Keratinocyte (primary cell): ENCODE results near the gene FJX1. TPM values are rescaled to one million over a fixed set of nuclear protein-coding genes. Genes with fewer than 3 reads are reported as not detected.

Source experiments
- DNase-seq: peaks from one replicate; pipeline ENCODE4 v3.0.0-alpha.2; 2011; ENCODE audit warnings: low read depth, missing footprints, low spot score
- FAIRE-seq: peaks from 2 replicates; lab custom pipeline; 2011; peaks lifted over from hg19 to GRCh38; lab: Jason Lieb, UNC
- H2AFZ ChIP-seq: 2 replicates; pipeline ENCODE4 v1.6.0; 2012; ENCODE audit warnings: low read length, control low read depth, inconsistent platforms; ENCODE audit not compliant: control insufficient read depth
- H3K27ac ChIP-seq: 2 replicates; pipeline ENCODE4 v1.5.1; 2011; ENCODE audit warnings: low read length; ENCODE audit not compliant: control insufficient read depth, insufficient read depth
- H3K27me3 ChIP-seq: 3 replicates; pipeline ENCODE4 v1.6.0; 2011; ENCODE audit warnings: low read length; ENCODE audit not compliant: control insufficient read depth, insufficient read depth; ENCODE audit errors: extremely low read depth
- H3K36me3 ChIP-seq, 2 experiments: 2 replicates in 1 of 2; 3 replicates in 1 of 2; pipeline ENCODE4 v1.5.1; 2011; ENCODE audit warnings: low read length in 2 of 2, mild to moderate bottlenecking in 1 of 2; ENCODE audit not compliant: control insufficient read depth in 2 of 2, insufficient read depth in 2 of 2; ENCODE audit errors: extremely low read depth in 1 of 2
- H3K4me1 ChIP-seq: 3 replicates; pipeline ENCODE4 v1.5.1; 2011; ENCODE audit warnings: low read length; ENCODE audit not compliant: control insufficient read depth, insufficient read depth; ENCODE audit errors: extremely low read depth
- H3K4me2 ChIP-seq: 3 replicates; pipeline ENCODE4 v1.6.0; 2011; ENCODE audit warnings: low read depth, low read length; ENCODE audit not compliant: control insufficient read depth, insufficient read depth; ENCODE audit errors: extremely low read depth
- H3K4me3 ChIP-seq, 3 experiments: fragments of 200-600 bp in 1 of 3; sonication (generic) in 1 of 3; 2 replicates in 2 of 3; 3 replicates in 1 of 3; pipeline ENCODE4 v1.5.1; 2011 to 2016; ENCODE audit warnings: low read length in 3 of 3, mild to moderate bottlenecking in 3 of 3, control low read depth in 2 of 3, inconsistent platforms in 1 of 3, low read depth in 1 of 3, mixed read lengths in 1 of 3, mixed run types in 1 of 3, moderate library complexity in 1 of 3; ENCODE audit not compliant: control insufficient read depth in 2 of 3, insufficient read depth in 2 of 3; ENCODE audit errors: extremely low read depth in 1 of 3
- H3K79me2 ChIP-seq: 2 replicates; pipeline ENCODE4 v1.6.0; 2012; ENCODE audit warnings: low read length; ENCODE audit not compliant: control insufficient read depth, insufficient read depth
- H3K9ac ChIP-seq: 3 replicates; pipeline ENCODE4 v1.6.0; 2011; ENCODE audit warnings: low read length; ENCODE audit not compliant: control insufficient read depth, insufficient read depth; ENCODE audit errors: extremely low read depth
- H3K9me1 ChIP-seq: 3 replicates; pipeline ENCODE4 v1.6.0; 2011; ENCODE audit warnings: low read length; ENCODE audit not compliant: control insufficient read depth, insufficient read depth; ENCODE audit errors: extremely low read depth
- H3K9me3 ChIP-seq: 2 replicates; pipeline ENCODE4 v1.5.1; 2012; ENCODE audit warnings: low read depth, low read length; ENCODE audit not compliant: control insufficient read depth
- H4K20me1 ChIP-seq: 3 replicates; pipeline ENCODE4 v1.6.0; 2011; ENCODE audit warnings: low read length; ENCODE audit not compliant: control insufficient read depth, insufficient read depth; ENCODE audit errors: extremely low read depth
- EZH2 ChIP-seq: IDR thresholded peaks from one replicate; pipeline ENCODE4 v1.6.1; 2012; ENCODE audit warnings: inconsistent platforms, mild to moderate bottlenecking, low read length, moderate library complexity
- dilution Hi-C: fragments of 300-500 bp; cut with MboI; formaldehyde crosslinking; loops from one replicate; pipeline ENCODE4 v1.7.0; 2020; ENCODE audit warnings: low sequenced_read_pairs; ENCODE audit not compliant: extremely low pct_ligation_motif_present
- polyA plus RNA-seq, 5 experiments: library from polyadenylated mRNA; depleted of rRNA in 3 of 5; stranded (reverse) in 3 of 5; stranded (forward) in 1 of 5; unstranded in 1 of 5; fragments of >200 nt; gene quantifications; 1 replicate in 1 of 5; 2 replicates in 3 of 5; 3 replicates in 1 of 5; pipeline versions ENCODE4 v1.2.1 to v1.2.3, GENCODE V29; 2011 to 2012; ENCODE audit warnings: missing spikeins in 2 of 5, low read depth in 1 of 5, low replicate concordance in 1 of 5
- TF ChIP-seq, protein P1 (sequence below), 3 experiments: IDR thresholded peaks in 1 of 3; conservative IDR thresholded peaks in 1 of 3; optimal IDR thresholded peaks in 1 of 3; 2 replicates in 2 of 3; 3 replicates in 1 of 3; pipeline versions ENCODE3 to v1.5.1; 2011; ENCODE audit warnings: low read length in 3 of 3, mild to moderate bottlenecking in 3 of 3, moderate library complexity in 2 of 3, control low read depth in 1 of 3, inconsistent platforms in 1 of 3; ENCODE audit not compliant: insufficient read depth in 2 of 3; ENCODE audit errors: extremely low read depth in 1 of 3

Gene FJX1
- polyA plus RNA-seq, 1 donor (not counting 4 experiments of a cell fraction or from before 2014, with no cell fraction given) = 19.7 TPM

DNA sequence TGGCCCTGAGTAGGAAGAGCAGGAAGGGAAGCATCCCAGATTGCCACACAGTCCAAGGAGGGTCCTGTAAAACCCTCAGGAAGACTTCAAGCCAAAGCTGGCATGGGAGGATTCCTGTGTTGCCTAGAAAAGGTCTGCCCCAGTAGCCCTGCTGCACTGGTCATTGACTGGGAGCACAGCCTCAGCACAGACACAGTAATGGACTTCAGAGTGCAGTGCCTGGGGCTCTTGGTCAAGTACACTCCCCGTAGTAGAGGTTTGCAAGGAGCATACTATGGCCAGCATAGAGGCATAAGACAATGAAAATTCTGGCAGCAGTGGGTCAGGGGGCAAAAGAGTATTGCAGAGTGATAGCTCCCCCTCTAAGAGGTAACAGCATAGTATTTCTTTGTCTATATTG lies 36.2 kb upstream of the FJX1 start:
- H3K27me3 ChIP-seq = no peaks in the 10 kb centered on the region
- H3K36me3 ChIP-seq = no peaks in the 10 kb centered on the region
- no peaks in the 10 kb centered on the region for H3K9me1 ChIP-seq
- no peaks in the 10 kb centered on the region for H3K9me3 ChIP-seq
- H3K79me2 ChIP-seq = no peaks in the 10 kb centered on the region
- H4K20me1 ChIP-seq = no peaks in the 10 kb centered on the region
- H3K9ac ChIP-seq = no peak overlapping the region
- H2AFZ ChIP-seq = no peak overlapping the region
- H3K4me3 ChIP-seq = no peak overlapping the region
- DNase-seq (no peak), FAIRE-seq (no peak)
- TF ChIP-seq, protein P1, sequence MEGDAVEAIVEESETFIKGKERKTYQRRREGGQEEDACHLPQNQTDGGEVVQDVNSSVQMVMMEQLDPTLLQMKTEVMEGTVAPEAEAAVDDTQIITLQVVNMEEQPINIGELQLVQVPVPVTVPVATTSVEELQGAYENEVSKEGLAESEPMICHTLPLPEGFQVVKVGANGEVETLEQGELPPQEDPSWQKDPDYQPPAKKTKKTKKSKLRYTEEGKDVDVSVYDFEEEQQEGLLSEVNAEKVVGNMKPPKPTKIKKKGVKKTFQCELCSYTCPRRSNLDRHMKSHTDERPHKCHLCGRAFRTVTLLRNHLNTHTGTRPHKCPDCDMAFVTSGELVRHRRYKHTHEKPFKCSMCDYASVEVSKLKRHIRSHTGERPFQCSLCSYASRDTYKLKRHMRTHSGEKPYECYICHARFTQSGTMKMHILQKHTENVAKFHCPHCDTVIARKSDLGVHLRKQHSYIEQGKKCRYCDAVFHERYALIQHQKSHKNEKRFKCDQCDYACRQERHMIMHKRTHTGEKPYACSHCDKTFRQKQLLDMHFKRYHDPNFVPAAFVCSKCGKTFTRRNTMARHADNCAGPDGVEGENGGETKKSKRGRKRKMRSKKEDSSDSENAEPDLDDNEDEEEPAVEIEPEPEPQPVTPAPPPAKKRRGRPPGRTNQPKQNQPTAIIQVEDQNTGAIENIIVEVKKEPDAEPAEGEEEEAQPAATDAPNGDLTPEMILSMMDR (optimal IDR thresholded peaks at IDR 0.05 in 1 of 3, IDR thresholded peaks at IDR 0.05 in 1 of 3, conservative IDR thresholded peaks at IDR 0.05 in 1 of 3; ENCODE audit: extremely low read depth in 1 of 3, insufficient read depth in 2 of 3, low read length in 3 of 3) = no peak
- TF ChIP-seq EZH2 = no peak
- dilution Hi-C loops = no loop called here
- H3K27ac ChIP-seq = no peak overlapping the region
- H3K4me1 ChIP-seq = peaks cover 50% of the 10 kb centered on the region
- no peak overlapping the region for H3K4me2 ChIP-seq

DNA sequence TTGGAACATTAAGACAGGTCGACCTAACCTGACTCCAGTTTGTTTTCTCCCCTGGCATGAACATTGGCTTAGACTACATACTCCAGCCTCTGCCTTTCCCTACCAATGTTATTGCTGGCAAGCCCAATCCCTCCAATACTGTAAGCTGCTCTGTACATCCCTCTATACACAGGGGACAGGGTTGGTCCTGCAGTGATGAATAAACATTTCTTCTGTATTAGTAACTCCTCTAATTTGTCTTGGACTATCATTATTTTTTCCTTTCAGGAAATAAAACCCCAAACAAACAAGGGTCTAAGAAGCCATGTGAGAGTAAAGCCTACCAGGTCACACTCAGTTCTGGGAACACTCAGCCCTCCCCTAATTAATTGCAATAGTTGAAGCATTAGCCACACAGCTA lies 35.1 kb upstream of the FJX1 start:
- no peak overlapping the region for H2AFZ ChIP-seq
- FAIRE-seq (peak; percentile 46), DNase-seq (no peak)
- H3K9me3 ChIP-seq = no peaks in the 10 kb centered on the region
- H3K9me1 ChIP-seq = no peaks in the 10 kb centered on the region
- no peak overlapping the region for H3K4me3 ChIP-seq
- H3K9ac ChIP-seq = no peak overlapping the region
- no peaks in the 10 kb centered on the region for H3K36me3 ChIP-seq
- TF ChIP-seq, protein P1 (optimal IDR thresholded peaks at IDR 0.05 in 1 of 3, IDR thresholded peaks at IDR 0.05 in 1 of 3, conservative IDR thresholded peaks at IDR 0.05 in 1 of 3; ENCODE audit: extremely low read depth in 1 of 3, insufficient read depth in 2 of 3, low read length in 3 of 3) = no peak
- no peak for TF ChIP-seq EZH2
- peak overlapping the region; percentile 60 for H3K4me2 ChIP-seq
- no peaks in the 10 kb centered on the region for H4K20me1 ChIP-seq
- peaks cover 52% of the 10 kb centered on the region for H3K4me1 ChIP-seq
- peak overlapping the region; percentile 85 for H3K27ac ChIP-seq
- no peaks in the 10 kb centered on the region for H3K79me2 ChIP-seq
- H3K27me3 ChIP-seq = no peaks in the 10 kb centered on the region
- dilution Hi-C loops = no loop called here
